Keratinocyte (primary cell): ENCODE results near the gene SPRED2. TPM values are rescaled to one million over a fixed set of nuclear protein-coding genes. Genes with fewer than 3 reads are reported as not detected.

Experiments
- DNase-seq: peaks from one replicate; pipeline ENCODE4 v3.0.0-alpha.2; 2011; ENCODE audit warnings: low read depth, missing footprints, low spot score
- FAIRE-seq: peaks from 2 replicates; lab custom pipeline; 2011; peaks lifted over from hg19 to GRCh38; lab: Jason Lieb, UNC
- H2AFZ ChIP-seq: 2 replicates; pipeline ENCODE4 v1.6.0; 2012; ENCODE audit warnings: low read length, control low read depth, inconsistent platforms; ENCODE audit not compliant: control insufficient read depth
- H3K27ac ChIP-seq: 2 replicates; pipeline ENCODE4 v1.5.1; 2011; ENCODE audit warnings: low read length; ENCODE audit not compliant: control insufficient read depth, insufficient read depth
- H3K27me3 ChIP-seq: 3 replicates; pipeline ENCODE4 v1.6.0; 2011; ENCODE audit warnings: low read length; ENCODE audit not compliant: control insufficient read depth, insufficient read depth; ENCODE audit errors: extremely low read depth
- H3K36me3 ChIP-seq, 2 experiments: 2 replicates in 1 of 2; 3 replicates in 1 of 2; pipeline ENCODE4 v1.5.1; 2011; ENCODE audit warnings: low read length in 2 of 2, mild to moderate bottlenecking in 1 of 2; ENCODE audit not compliant: control insufficient read depth in 2 of 2, insufficient read depth in 2 of 2; ENCODE audit errors: extremely low read depth in 1 of 2
- H3K4me1 ChIP-seq: 3 replicates; pipeline ENCODE4 v1.5.1; 2011; ENCODE audit warnings: low read length; ENCODE audit not compliant: control insufficient read depth, insufficient read depth; ENCODE audit errors: extremely low read depth
- H3K4me2 ChIP-seq: 3 replicates; pipeline ENCODE4 v1.6.0; 2011; ENCODE audit warnings: low read depth, low read length; ENCODE audit not compliant: control insufficient read depth, insufficient read depth; ENCODE audit errors: extremely low read depth
- H3K4me3 ChIP-seq, 3 experiments: fragments of 200-600 bp in 1 of 3; sonication (generic) in 1 of 3; 2 replicates in 2 of 3; 3 replicates in 1 of 3; pipeline ENCODE4 v1.5.1; 2011 to 2016; ENCODE audit warnings: low read length in 3 of 3, mild to moderate bottlenecking in 3 of 3, control low read depth in 2 of 3, inconsistent platforms in 1 of 3, low read depth in 1 of 3, mixed read lengths in 1 of 3, mixed run types in 1 of 3, moderate library complexity in 1 of 3; ENCODE audit not compliant: control insufficient read depth in 2 of 3, insufficient read depth in 2 of 3; ENCODE audit errors: extremely low read depth in 1 of 3
- H3K79me2 ChIP-seq: 2 replicates; pipeline ENCODE4 v1.6.0; 2012; ENCODE audit warnings: low read length; ENCODE audit not compliant: control insufficient read depth, insufficient read depth
- H3K9ac ChIP-seq: 3 replicates; pipeline ENCODE4 v1.6.0; 2011; ENCODE audit warnings: low read length; ENCODE audit not compliant: control insufficient read depth, insufficient read depth; ENCODE audit errors: extremely low read depth
- H3K9me1 ChIP-seq: 3 replicates; pipeline ENCODE4 v1.6.0; 2011; ENCODE audit warnings: low read length; ENCODE audit not compliant: control insufficient read depth, insufficient read depth; ENCODE audit errors: extremely low read depth
- H3K9me3 ChIP-seq: 2 replicates; pipeline ENCODE4 v1.5.1; 2012; ENCODE audit warnings: low read depth, low read length; ENCODE audit not compliant: control insufficient read depth
- H4K20me1 ChIP-seq: 3 replicates; pipeline ENCODE4 v1.6.0; 2011; ENCODE audit warnings: low read length; ENCODE audit not compliant: control insufficient read depth, insufficient read depth; ENCODE audit errors: extremely low read depth
- EZH2 ChIP-seq: IDR thresholded peaks from one replicate; pipeline ENCODE4 v1.6.1; 2012; ENCODE audit warnings: inconsistent platforms, mild to moderate bottlenecking, low read length, moderate library complexity
- dilution Hi-C: fragments of 300-500 bp; cut with MboI; formaldehyde crosslinking; loops from one replicate; pipeline ENCODE4 v1.7.0; 2020; ENCODE audit warnings: low sequenced_read_pairs; ENCODE audit not compliant: extremely low pct_ligation_motif_present
- polyA plus RNA-seq, 5 experiments: library from polyadenylated mRNA; depleted of rRNA in 3 of 5; stranded (reverse) in 3 of 5; stranded (forward) in 1 of 5; unstranded in 1 of 5; fragments of >200 nt; gene quantifications; 1 replicate in 1 of 5; 2 replicates in 3 of 5; 3 replicates in 1 of 5; pipeline versions ENCODE4 v1.2.1 to v1.2.3, GENCODE V29; 2011 to 2012; ENCODE audit warnings: missing spikeins in 2 of 5, low read depth in 1 of 5, low replicate concordance in 1 of 5
- TF ChIP-seq, protein P1 (sequence below), 3 experiments: IDR thresholded peaks in 1 of 3; conservative IDR thresholded peaks in 1 of 3; optimal IDR thresholded peaks in 1 of 3; 2 replicates in 2 of 3; 3 replicates in 1 of 3; pipeline versions ENCODE3 to v1.5.1; 2011; ENCODE audit warnings: low read length in 3 of 3, mild to moderate bottlenecking in 3 of 3, moderate library complexity in 2 of 3, control low read depth in 1 of 3, inconsistent platforms in 1 of 3; ENCODE audit not compliant: insufficient read depth in 2 of 3; ENCODE audit errors: extremely low read depth in 1 of 3

SPRED2 gene
- polyA plus RNA-seq, 1 donor (not counting 4 experiments of a cell fraction or from before 2014, with no cell fraction given) = 26.8 TPM

DNA sequence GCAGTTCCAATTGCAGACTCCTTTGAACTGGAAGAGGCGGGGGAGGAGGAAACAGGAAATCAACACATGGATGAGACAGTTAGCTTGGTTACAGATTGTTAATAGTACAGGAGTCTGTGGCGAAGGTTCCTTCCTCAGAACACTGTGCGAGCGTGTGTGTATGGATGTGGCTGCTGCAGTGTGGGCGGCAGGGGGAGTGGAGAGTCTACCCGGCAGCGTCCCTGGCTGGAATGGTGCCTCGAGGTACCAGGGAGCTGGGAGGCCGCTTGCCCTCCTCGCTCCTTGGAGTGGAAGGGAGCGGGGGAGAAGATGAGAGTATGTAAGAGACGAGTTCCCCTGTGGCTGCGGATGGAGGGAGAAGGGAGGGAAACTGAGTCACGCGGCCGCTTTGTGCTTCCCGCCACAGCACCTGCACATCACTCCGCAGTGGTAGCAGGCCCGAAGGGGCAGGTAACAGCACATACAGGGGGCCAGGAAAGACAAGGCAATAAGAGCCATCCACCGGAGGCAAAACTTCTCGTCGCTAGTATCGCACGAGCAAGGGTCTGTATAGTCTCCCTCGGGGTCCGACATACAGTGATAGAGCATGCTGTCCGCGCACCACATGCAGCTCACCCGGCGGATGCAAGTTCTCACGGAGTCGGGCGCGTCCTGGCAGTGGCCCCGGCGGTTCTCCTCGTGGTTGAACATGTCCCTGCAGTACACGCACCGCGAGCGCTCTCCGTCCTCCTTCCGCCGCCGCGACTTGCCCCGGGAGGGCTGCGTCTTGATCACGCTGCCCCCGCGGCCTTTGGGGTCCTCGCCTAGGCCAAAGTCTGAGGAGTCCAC, 119.1 kb downstream of the SPRED2 start:
- TF ChIP-seq, protein P1, sequence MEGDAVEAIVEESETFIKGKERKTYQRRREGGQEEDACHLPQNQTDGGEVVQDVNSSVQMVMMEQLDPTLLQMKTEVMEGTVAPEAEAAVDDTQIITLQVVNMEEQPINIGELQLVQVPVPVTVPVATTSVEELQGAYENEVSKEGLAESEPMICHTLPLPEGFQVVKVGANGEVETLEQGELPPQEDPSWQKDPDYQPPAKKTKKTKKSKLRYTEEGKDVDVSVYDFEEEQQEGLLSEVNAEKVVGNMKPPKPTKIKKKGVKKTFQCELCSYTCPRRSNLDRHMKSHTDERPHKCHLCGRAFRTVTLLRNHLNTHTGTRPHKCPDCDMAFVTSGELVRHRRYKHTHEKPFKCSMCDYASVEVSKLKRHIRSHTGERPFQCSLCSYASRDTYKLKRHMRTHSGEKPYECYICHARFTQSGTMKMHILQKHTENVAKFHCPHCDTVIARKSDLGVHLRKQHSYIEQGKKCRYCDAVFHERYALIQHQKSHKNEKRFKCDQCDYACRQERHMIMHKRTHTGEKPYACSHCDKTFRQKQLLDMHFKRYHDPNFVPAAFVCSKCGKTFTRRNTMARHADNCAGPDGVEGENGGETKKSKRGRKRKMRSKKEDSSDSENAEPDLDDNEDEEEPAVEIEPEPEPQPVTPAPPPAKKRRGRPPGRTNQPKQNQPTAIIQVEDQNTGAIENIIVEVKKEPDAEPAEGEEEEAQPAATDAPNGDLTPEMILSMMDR (optimal IDR thresholded peaks at IDR 0.05 in 1 of 3, IDR thresholded peaks at IDR 0.05 in 1 of 3, conservative IDR thresholded peaks at IDR 0.05 in 1 of 3; ENCODE audit: extremely low read depth in 1 of 3, insufficient read depth in 2 of 3, low read length in 3 of 3) = no peak
- no peak for TF ChIP-seq EZH2

DNA sequence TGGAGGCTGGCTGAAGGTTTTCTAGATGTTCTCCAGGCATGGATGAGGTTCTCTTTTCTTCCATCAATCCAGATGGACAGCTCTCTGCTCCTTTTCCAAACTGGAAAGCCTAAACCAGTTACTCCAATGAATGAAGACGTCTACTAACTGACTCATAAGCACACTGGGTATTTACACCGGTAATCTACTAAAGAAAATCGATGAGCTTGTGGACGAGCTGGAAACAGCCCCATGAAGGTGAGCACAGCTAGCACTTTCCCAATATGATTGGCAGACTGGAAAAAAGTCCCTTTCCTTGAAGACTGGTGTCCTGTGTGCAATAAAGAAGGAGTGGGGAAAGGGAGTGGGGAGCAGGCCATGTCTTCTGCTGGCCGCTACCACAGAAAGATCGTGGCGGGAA, 120.8 kb downstream of the SPRED2 start:
- H3K4me3 ChIP-seq = no peak overlapping the region
- H3K79me2 ChIP-seq = peaks cover 14% of the 10 kb centered on the region
- no peak overlapping the region for H3K27ac ChIP-seq
- peaks cover 33 to 45% of the 10 kb centered on the region in 2 experiments for H3K36me3 ChIP-seq
- DNase-seq (no peak), FAIRE-seq (no peak)
- peaks cover 22% of the 10 kb centered on the region for H3K4me1 ChIP-seq
- H3K9me1 ChIP-seq = no peaks in the 10 kb centered on the region
- TF ChIP-seq, protein P1 (optimal IDR thresholded peaks at IDR 0.05 in 1 of 3, IDR thresholded peaks at IDR 0.05 in 1 of 3, conservative IDR thresholded peaks at IDR 0.05 in 1 of 3; ENCODE audit: extremely low read depth in 1 of 3, insufficient read depth in 2 of 3, low read length in 3 of 3) = no peak
- TF ChIP-seq EZH2 = no peak
- H3K27me3 ChIP-seq = no peaks in the 10 kb centered on the region
- H4K20me1 ChIP-seq = no peaks in the 10 kb centered on the region
- no peak overlapping the region for H3K9ac ChIP-seq
- H2AFZ ChIP-seq = no peak overlapping the region
- dilution Hi-C loops = no loop called here
- no peak overlapping the region for H3K4me2 ChIP-seq
- no peaks in the 10 kb centered on the region for H3K9me3 ChIP-seq

More for the DNA sequence above, 119.1 kb downstream of the SPRED2 start:
- dilution Hi-C loops = no loop called here
- FAIRE-seq (no peak), DNase-seq (no peak)
- Histone ChIP-seq H3K9me1 (no peaks in the 10 kb centered on the region), H3K4me2 (no peak overlapping the region), H3K4me3 (no peak overlapping the region), H2AFZ (no peak overlapping the region), H3K9ac (no peak overlapping the region), H3K27ac (no peak overlapping the region), H3K9me3 (no peaks in the 10 kb centered on the region), H3K79me2 (peaks cover 19% of the 10 kb centered on the region), H3K27me3 (no peaks in the 10 kb centered on the region), H4K20me1 (no peaks in the 10 kb centered on the region), H3K36me3 (peaks cover 33 to 55% of the 10 kb centered on the region in 2 experiments), H3K4me1 (peaks cover 37% of the 10 kb centered on the region)
